ENCODE results near the gene TNFRSF19. TPM values are rescaled to one million over a fixed set of nuclear protein-coding genes. Genes with fewer than 3 reads are reported as not detected.

Gene TNFRSF19
- total and polyA plus RNA-seq, 2 of the 13 experiments (the other 11 are each of a cell fraction or from before 2014, with no cell fraction given), result 75.3 to 77.7 TPM

- TF ChIP-seq ZNF281 (CRISPR knock-in tag; IDR thresholded peaks at IDR 0.05; ENCODE audit: borderline replicate concordance) (0 out of 2 replicates have a peak, but pooled peaks have one; percentile 17), ZNF720 (CRISPR knock-in tag; IDR thresholded peaks at IDR 0.05) (no peak), GMEB1 (CRISPR knock-in tag; IDR thresholded peaks at IDR 0.05; ENCODE audit: borderline replicate concordance) (no peak), ZHX2 (IDR thresholded peaks at IDR 0.05; ENCODE audit: low read depth) (no peak), ZHX2 (CRISPR knock-in tag; IDR thresholded peaks at IDR 0.05; ENCODE audit: borderline replicate concordance) (no peak), ZXDC (CRISPR knock-in tag; IDR thresholded peaks at IDR 0.05) (no peak), CHD2 (IDR thresholded peaks at IDR 0.05; ENCODE audit: low read depth, low read length) (no peak), DDIT3 (CRISPR knock-in tag; IDR thresholded peaks at IDR 0.05) (no peak), SSRP1 (CRISPR knock-in tag; IDR thresholded peaks at IDR 0.05) (no peak), ZNF792 (CRISPR knock-in tag; IDR thresholded peaks at IDR 0.05) (no peak), USF2 (IDR thresholded peaks at IDR 0.05; ENCODE audit: low read depth, low read length) (no peak), USF2 (CRISPR knock-in tag; IDR thresholded peaks at IDR 0.05; ENCODE audit: borderline replicate concordance) (no peak)
These were observed 2.2 kb upstream of the TNFRSF19 start (continued) for GRCh38 chr13:23567906-23568460.
